GM23338 (cell line): ENCODE data around the gene ZNF611. TPM values are rescaled to one million over a fixed set of nuclear protein-coding genes. Genes with fewer than 3 reads are reported as not detected.

Experiments used
- ATAC-seq: fragments of 200-7000 bp; cut with Tn5 transposase; 3 replicates; pipeline ENCODE4 v1.9.1; 2020
- DNase-seq: peaks from one replicate; pipeline ENCODE4 v3.0.0-alpha.2; 2015; ENCODE audit warnings: low spot score
- H2AFZ ChIP-seq: fragments of 200-600 bp; sonication (generic); 2 replicates; pipeline ENCODE4 v1.8.0; 2016; ENCODE audit warnings: antibody characterized with exemption, mild to moderate bottlenecking, moderate library complexity
- H3F3A ChIP-seq: fragments of 200-600 bp; sonication (generic); replicated peaks from 2 replicates; pipeline ENCODE4 v1.8.0; 2017; ENCODE audit warnings: antibody characterized with exemption, mixed run types, low read depth
- H3K27ac ChIP-seq: fragments of 200-600 bp; sonication (generic); 2 replicates; pipeline ENCODE4 v1.6.1; 2016; ENCODE audit warnings: low read depth
- H3K27me3 ChIP-seq: fragments of 200-600 bp; sonication (generic); 2 replicates; pipeline ENCODE4 v1.8.0; 2016; ENCODE audit warnings: mild to moderate bottlenecking, mixed run types, moderate library complexity; ENCODE audit not compliant: insufficient read depth
- H3K36me3 ChIP-seq: fragments of 200-600 bp; sonication (generic); 2 replicates; pipeline ENCODE4 v1.8.0; 2016; ENCODE audit warnings: mild to moderate bottlenecking; ENCODE audit not compliant: insufficient read depth
- H3K4me1 ChIP-seq: fragments of 200-600 bp; sonication (generic); 2 replicates; pipeline ENCODE4 v1.8.0; 2016; ENCODE audit warnings: mild to moderate bottlenecking, moderate library complexity; ENCODE audit not compliant: insufficient read depth
- H3K4me2 ChIP-seq: fragments of 200-600 bp; sonication (generic); 2 replicates; pipeline ENCODE4 v1.7.1; 2017; ENCODE audit warnings: mixed run types
- H3K4me3 ChIP-seq: fragments of 200-600 bp; sonication (generic); 2 replicates; pipeline ENCODE4 v1.6.1; 2016; ENCODE audit warnings: mixed run types
- H3K79me2 ChIP-seq: fragments of 200-600 bp; sonication (generic); replicated peaks from 2 replicates; pipeline ENCODE4 v1.8.0; 2017; ENCODE audit warnings: mild to moderate bottlenecking; ENCODE audit not compliant: insufficient read depth
- H3K9me2 ChIP-seq: fragments of 200-600 bp; sonication (generic); 2 replicates; pipeline ENCODE4 v1.8.0; 2017; ENCODE audit not compliant: insufficient read depth
- H4K20me1 ChIP-seq: fragments of 200-600 bp; sonication (generic); replicated peaks from 2 replicates; pipeline ENCODE4 v1.8.0; 2017; ENCODE audit warnings: mild to moderate bottlenecking; ENCODE audit not compliant: insufficient read depth
- H3K27ac Mint-ChIP-seq: 2 replicates; pipeline ENCODE4 v1.8.0; 2020; ENCODE audit warnings: inconsistent platforms, mild to moderate bottlenecking, moderate library complexity, mixed read lengths
- H3K27me3 Mint-ChIP-seq: 3 replicates; pipeline ENCODE4 v1.8.0; 2022; ENCODE audit warnings: low read depth, mild to moderate bottlenecking, moderate library complexity, mixed read lengths, inconsistent platforms; ENCODE audit not compliant: insufficient read depth, poor library complexity
- H3K36me3 Mint-ChIP-seq: 3 replicates; pipeline ENCODE4 v1.8.0; 2021; ENCODE audit warnings: low read depth, mild to moderate bottlenecking, inconsistent platforms, moderate library complexity, mixed read lengths
- H3K4me1 Mint-ChIP-seq: 3 replicates; pipeline ENCODE4 v1.8.0; 2020; ENCODE audit warnings: mild to moderate bottlenecking, inconsistent platforms, mixed read lengths
- H3K4me3 Mint-ChIP-seq: 3 replicates; pipeline ENCODE4 v1.8.0; 2021; ENCODE audit warnings: moderate library complexity, mild to moderate bottlenecking, inconsistent platforms, mixed read lengths
- H3K9me3 Mint-ChIP-seq: 3 replicates; pipeline ENCODE4 v1.8.0; 2020; ENCODE audit warnings: moderate library complexity, mild to moderate bottlenecking, inconsistent platforms, mixed read lengths
- CREB1 ChIP-seq: fragments of 250-450 bp; sonication (Bioruptor Pico); IDR thresholded peaks from 2 replicates; pipeline ENCODE4 v1.5.0; 2020; ENCODE audit warnings: low read depth, mild to moderate bottlenecking, moderate library complexity
- EZH2 ChIP-seq: fragments of 200-600 bp; sonication (generic); IDR thresholded peaks from one replicate; pipeline ENCODE4 v1.8.0; 2017; ENCODE audit warnings: antibody characterized with exemption, mild to moderate bottlenecking, low read depth; ENCODE audit not compliant: unreplicated experiment
- EZH2phosphoT487 ChIP-seq: fragments of 200-600 bp; sonication (generic); IDR thresholded peaks from one replicate; pipeline ENCODE4 v1.8.1; 2018; ENCODE audit warnings: antibody characterized with exemption; ENCODE audit not compliant: unreplicated experiment
- JUNB ChIP-seq: IDR thresholded peaks from one replicate; pipeline ENCODE4 v1.6.1; 2016; ENCODE audit warnings: antibody characterized with exemption; ENCODE audit not compliant: unreplicated experiment
- NANOG ChIP-seq: IDR thresholded peaks from 2 replicates; pipeline ENCODE4 v1.6.1; 2016; ENCODE audit warnings: antibody characterized with exemption, borderline replicate concordance
- POLR2AphosphoS5 ChIP-seq: IDR thresholded peaks from 2 replicates; pipeline ENCODE4 v1.6.1; 2016; ENCODE audit warnings: antibody characterized with exemption, low read depth
- STAT1 ChIP-seq: IDR thresholded peaks from one replicate; pipeline ENCODE4 v1.6.1; 2016; ENCODE audit warnings: antibody characterized with exemption; ENCODE audit not compliant: unreplicated experiment
- ZNF114 ChIP-seq: fragments of 250-450 bp; sonication (Bioruptor Pico); IDR thresholded peaks from 2 replicates; pipeline ENCODE4 v1.5.0; 2020; ENCODE audit warnings: mild to moderate bottlenecking, moderate library complexity
- ZNF331 ChIP-seq: fragments of 250-450 bp; sonication (Bioruptor Pico); IDR thresholded peaks from 2 replicates; pipeline ENCODE4 v1.5.0; 2020; ENCODE audit warnings: low read depth, mild to moderate bottlenecking, moderate library complexity
- polyA plus RNA-seq: library from polyadenylated mRNA; unstranded; fragments of >200 nt; fragmentation: Nextera tagmentation; extraction: Ambion mirVana; gene quantifications from 2 replicates; pipeline ENCODE4 v1.2.1, GENCODE V29; 2016
- total RNA-seq: library from RNA; depleted of rRNA; stranded (reverse); fragments of >200 nt; shearing (Covaris generic); gene quantifications from 2 replicates; pipeline ENCODE4 v1.2.3, GENCODE V29; 2014
- TF ChIP-seq, protein P1 (sequence below): IDR thresholded peaks from one replicate; pipeline ENCODE4 v1.6.1; 2018; ENCODE audit warnings: antibody characterized with exemption; ENCODE audit not compliant: unreplicated experiment
- TF ChIP-seq, protein P2 (sequence below), 2 experiments: fragments of 200-600 bp in 1 of 2; sonication (generic) in 1 of 2; conservative IDR thresholded peaks; 2 replicates each; pipeline versions ENCODE4 v1.5.1 to v1.6.1; 2016 to 2017; ENCODE audit warnings: antibody characterized with exemption in 2 of 2, low read depth in 2 of 2, mild to moderate bottlenecking in 2 of 2, moderate library complexity in 1 of 2
- TF ChIP-seq, protein P3 (sequence below): fragments of 250-450 bp; sonication (Bioruptor Pico); IDR thresholded peaks from 2 replicates; pipeline ENCODE4 v1.5.0; 2020; ENCODE audit warnings: mild to moderate bottlenecking, moderate library complexity
- TF ChIP-seq, protein P4 (sequence below): IDR thresholded peaks from 2 replicates; pipeline ENCODE4 v1.6.1; 2016; ENCODE audit warnings: antibody characterized with exemption

The ZNF611 gene
- total and polyA plus RNA-seq, 2 experiments from 2014 or later: 5.3 to 16.4 TPM

DNA sequence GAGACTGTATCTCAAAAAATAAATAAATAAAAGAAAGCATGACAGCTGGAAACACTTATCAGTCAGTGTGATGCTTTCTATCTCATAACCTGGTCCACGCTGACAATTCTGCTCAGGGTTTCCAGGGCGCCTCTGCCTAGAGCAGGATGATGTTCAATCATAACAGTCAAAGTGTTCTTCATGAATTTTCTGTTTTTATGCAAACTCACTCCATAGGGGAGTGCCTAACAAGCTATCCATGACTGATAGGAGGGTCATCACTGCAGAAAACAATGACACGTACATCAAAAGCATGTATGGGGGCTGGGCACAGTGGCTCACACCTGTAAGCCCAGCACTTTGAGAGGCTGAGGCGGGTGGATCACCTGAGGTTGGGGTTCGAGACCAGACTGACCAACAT is 55.2 kb downstream of the ZNF611 start:
- peaks cover 6% of the 10 kb centered on the region for H3K27me3 Mint-ChIP-seq
- H3K79me2 ChIP-seq: no peaks in the 10 kb centered on the region
- H3K9me2 ChIP-seq: no peaks in the 10 kb centered on the region
- peaks cover 25% of the 10 kb centered on the region for H3K9me3 Mint-ChIP-seq
- no peaks in the 10 kb centered on the region for H3K36me3 ChIP-seq
- H2AFZ ChIP-seq: no peak overlapping the region
- H3K27ac Mint-ChIP-seq: no peak overlapping the region
- no peak overlapping the region for H3K4me2 ChIP-seq
- peaks cover 26% of the 10 kb centered on the region for H3K36me3 Mint-ChIP-seq
- no peaks in the 10 kb centered on the region; the same call in 1 of the 2 replicates for H4K20me1 ChIP-seq
- no peak overlapping the region for H3K4me3 Mint-ChIP-seq
- H3K4me1 Mint-ChIP-seq: no peaks in the 10 kb centered on the region
- H3K4me3 ChIP-seq: no peak overlapping the region
- TF ChIP-seq, protein P1, sequence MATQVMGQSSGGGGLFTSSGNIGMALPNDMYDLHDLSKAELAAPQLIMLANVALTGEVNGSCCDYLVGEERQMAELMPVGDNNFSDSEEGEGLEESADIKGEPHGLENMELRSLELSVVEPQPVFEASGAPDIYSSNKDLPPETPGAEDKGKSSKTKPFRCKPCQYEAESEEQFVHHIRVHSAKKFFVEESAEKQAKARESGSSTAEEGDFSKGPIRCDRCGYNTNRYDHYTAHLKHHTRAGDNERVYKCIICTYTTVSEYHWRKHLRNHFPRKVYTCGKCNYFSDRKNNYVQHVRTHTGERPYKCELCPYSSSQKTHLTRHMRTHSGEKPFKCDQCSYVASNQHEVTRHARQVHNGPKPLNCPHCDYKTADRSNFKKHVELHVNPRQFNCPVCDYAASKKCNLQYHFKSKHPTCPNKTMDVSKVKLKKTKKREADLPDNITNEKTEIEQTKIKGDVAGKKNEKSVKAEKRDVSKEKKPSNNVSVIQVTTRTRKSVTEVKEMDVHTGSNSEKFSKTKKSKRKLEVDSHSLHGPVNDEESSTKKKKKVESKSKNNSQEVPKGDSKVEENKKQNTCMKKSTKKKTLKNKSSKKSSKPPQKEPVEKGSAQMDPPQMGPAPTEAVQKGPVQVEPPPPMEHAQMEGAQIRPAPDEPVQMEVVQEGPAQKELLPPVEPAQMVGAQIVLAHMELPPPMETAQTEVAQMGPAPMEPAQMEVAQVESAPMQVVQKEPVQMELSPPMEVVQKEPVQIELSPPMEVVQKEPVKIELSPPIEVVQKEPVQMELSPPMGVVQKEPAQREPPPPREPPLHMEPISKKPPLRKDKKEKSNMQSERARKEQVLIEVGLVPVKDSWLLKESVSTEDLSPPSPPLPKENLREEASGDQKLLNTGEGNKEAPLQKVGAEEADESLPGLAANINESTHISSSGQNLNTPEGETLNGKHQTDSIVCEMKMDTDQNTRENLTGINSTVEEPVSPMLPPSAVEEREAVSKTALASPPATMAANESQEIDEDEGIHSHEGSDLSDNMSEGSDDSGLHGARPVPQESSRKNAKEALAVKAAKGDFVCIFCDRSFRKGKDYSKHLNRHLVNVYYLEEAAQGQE: no peak
- TF ChIP-seq STAT1 (no peak), EZH2 (no peak), CREB1 (CRISPR knock-in tag) (no peak), JUNB (no peak), NANOG (no peak), POLR2AphosphoS5 (no peak), ZNF331 (CRISPR knock-in tag) (no peak), ZNF114 (no peak), EZH2phosphoT487 (no peak)
- TF ChIP-seq, protein P2, sequence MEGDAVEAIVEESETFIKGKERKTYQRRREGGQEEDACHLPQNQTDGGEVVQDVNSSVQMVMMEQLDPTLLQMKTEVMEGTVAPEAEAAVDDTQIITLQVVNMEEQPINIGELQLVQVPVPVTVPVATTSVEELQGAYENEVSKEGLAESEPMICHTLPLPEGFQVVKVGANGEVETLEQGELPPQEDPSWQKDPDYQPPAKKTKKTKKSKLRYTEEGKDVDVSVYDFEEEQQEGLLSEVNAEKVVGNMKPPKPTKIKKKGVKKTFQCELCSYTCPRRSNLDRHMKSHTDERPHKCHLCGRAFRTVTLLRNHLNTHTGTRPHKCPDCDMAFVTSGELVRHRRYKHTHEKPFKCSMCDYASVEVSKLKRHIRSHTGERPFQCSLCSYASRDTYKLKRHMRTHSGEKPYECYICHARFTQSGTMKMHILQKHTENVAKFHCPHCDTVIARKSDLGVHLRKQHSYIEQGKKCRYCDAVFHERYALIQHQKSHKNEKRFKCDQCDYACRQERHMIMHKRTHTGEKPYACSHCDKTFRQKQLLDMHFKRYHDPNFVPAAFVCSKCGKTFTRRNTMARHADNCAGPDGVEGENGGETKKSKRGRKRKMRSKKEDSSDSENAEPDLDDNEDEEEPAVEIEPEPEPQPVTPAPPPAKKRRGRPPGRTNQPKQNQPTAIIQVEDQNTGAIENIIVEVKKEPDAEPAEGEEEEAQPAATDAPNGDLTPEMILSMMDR (conservative IDR thresholded peaks at IDR 0.05; ENCODE audit: low read depth in 2 of 2): no peak
- TF ChIP-seq, protein P3, sequence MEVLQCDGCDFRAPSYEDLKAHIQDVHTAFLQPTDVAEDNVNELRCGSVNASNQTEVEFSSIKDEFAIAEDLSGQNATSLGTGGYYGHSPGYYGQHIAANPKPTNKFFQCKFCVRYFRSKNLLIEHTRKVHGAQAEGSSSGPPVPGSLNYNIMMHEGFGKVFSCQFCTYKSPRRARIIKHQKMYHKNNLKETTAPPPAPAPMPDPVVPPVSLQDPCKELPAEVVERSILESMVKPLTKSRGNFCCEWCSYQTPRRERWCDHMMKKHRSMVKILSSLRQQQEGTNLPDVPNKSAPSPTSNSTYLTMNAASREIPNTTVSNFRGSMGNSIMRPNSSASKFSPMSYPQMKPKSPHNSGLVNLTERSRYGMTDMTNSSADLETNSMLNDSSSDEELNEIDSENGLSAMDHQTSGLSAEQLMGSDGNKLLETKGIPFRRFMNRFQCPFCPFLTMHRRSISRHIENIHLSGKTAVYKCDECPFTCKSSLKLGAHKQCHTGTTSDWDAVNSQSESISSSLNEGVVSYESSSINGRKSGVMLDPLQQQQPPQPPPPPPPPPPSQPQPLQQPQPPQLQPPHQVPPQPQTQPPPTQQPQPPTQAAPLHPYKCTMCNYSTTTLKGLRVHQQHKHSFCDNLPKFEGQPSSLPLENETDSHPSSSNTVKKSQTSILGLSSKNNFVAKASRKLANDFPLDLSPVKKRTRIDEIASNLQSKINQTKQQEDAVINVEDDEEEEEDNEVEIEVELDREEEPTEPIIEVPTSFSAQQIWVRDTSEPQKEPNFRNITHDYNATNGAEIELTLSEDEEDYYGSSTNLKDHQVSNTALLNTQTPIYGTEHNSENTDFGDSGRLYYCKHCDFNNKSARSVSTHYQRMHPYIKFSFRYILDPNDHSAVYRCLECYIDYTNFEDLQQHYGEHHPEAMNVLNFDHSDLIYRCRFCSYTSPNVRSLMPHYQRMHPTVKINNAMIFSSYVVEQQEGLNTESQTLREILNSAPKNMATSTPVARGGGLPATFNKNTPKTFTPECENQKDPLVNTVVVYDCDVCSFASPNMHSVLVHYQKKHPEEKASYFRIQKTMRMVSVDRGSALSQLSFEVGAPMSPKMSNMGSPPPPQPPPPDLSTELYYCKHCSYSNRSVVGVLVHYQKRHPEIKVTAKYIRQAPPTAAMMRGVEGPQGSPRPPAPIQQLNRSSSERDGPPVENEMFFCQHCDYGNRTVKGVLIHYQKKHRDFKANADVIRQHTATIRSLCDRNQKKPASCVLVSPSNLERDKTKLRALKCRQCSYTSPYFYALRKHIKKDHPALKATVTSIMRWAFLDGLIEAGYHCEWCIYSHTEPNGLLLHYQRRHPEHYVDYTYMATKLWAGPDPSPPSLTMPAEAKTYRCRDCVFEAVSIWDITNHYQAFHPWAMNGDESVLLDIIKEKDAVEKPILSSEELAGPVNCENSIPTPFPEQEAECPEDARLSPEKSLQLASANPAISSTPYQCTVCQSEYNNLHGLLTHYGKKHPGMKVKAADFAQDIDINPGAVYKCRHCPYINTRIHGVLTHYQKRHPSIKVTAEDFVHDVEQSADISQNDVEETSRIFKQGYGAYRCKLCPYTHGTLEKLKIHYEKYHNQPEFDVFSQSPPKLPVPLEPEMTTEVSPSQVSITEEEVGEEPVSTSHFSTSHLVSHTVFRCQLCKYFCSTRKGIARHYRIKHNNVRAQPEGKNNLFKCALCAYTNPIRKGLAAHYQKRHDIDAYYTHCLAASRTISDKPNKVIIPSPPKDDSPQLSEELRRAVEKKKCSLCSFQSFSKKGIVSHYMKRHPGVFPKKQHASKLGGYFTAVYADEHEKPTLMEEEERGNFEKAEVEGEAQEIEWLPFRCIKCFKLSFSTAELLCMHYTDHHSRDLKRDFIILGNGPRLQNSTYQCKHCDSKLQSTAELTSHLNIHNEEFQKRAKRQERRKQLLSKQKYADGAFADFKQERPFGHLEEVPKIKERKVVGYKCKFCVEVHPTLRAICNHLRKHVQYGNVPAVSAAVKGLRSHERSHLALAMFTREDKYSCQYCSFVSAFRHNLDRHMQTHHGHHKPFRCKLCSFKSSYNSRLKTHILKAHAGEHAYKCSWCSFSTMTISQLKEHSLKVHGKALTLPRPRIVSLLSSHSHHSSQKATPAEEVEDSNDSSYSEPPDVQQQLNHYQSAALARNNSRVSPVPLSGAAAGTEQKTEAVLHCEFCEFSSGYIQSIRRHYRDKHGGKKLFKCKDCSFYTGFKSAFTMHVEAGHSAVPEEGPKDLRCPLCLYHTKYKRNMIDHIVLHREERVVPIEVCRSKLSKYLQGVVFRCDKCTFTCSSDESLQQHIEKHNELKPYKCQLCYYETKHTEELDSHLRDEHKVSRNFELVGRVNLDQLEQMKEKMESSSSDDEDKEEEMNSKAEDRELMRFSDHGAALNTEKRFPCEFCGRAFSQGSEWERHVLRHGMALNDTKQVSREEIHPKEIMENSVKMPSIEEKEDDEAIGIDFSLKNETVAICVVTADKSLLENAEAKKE (CRISPR knock-in tag): no peak
- TF ChIP-seq, protein P4, sequence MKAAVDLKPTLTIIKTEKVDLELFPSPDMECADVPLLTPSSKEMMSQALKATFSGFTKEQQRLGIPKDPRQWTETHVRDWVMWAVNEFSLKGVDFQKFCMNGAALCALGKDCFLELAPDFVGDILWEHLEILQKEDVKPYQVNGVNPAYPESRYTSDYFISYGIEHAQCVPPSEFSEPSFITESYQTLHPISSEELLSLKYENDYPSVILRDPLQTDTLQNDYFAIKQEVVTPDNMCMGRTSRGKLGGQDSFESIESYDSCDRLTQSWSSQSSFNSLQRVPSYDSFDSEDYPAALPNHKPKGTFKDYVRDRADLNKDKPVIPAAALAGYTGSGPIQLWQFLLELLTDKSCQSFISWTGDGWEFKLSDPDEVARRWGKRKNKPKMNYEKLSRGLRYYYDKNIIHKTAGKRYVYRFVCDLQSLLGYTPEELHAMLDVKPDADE: no peak
- DNase-seq: no peak
- H3K4me1 ChIP-seq: no peaks in the 10 kb centered on the region
- no peak for ATAC-seq
- H3K27ac ChIP-seq: no peak overlapping the region
- H3F3A ChIP-seq: no peaks in the 10 kb centered on the region
- no peaks in the 10 kb centered on the region for H3K27me3 ChIP-seq
